Tibial artery (tissue), 4 donors: ENCODE measurements around the gene PKLR.
"Not testable (repeated sequence)": the region's sequence is repeated elsewhere in the genome, so short reads cannot be mapped to it uniquely, and the experiment has no call there.

Experiments
- DNase-seq, 2 donors: peaks; one replicate each; pipeline ENCODE4 v3.0.0-alpha.2; 2019
- H3K27ac ChIP-seq, 2 donors: fragments of 200-600 bp; sonication (generic) in 1 of 2; 1 replicate in 1 of 2; 2 replicates in 1 of 2; pipeline ENCODE4 v1.5.1; 2018 to 2019; ENCODE audit warnings: mild to moderate bottlenecking in 1 of 2
- H3K27me3 ChIP-seq, 2 donors: fragments of 200-600 bp; sonication (generic) in 1 of 2; one replicate each; pipeline versions ENCODE4 v1.5.1 to v1.6.0; 2016 to 2019
- H3K36me3 ChIP-seq, 3 donors: fragments of 200-600 bp; sonication (generic) in 2 of 3; one replicate each; pipeline ENCODE4 v1.5.1; 2016 to 2019; ENCODE audit warnings: mild to moderate bottlenecking in 2 of 3
- H3K4me1 ChIP-seq, 4 donors: fragments of 200-600 bp; sonication (generic) in 2 of 4; 1 replicate in 3 of 4; 2 replicates in 1 of 4; pipeline ENCODE4 v1.5.1; 2016 to 2019
- H3K4me3 ChIP-seq, 2 donors: fragments of 200-600 bp; sonication (generic) in 1 of 2; 1 replicate in 1 of 2; 2 replicates in 1 of 2; pipeline ENCODE4 v1.5.1; 2018 to 2019; ENCODE audit warnings: mild to moderate bottlenecking in 2 of 2
- H3K9me3 ChIP-seq, 3 donors: fragments of 200-600 bp; sonication (generic) in 1 of 3; one replicate each; pipeline ENCODE4 v1.5.1; 2016 to 2019
- CTCF ChIP-seq, 2 experiments: fragments of 200-600 bp in 1 of 2; fragments of 450-650 bp in 1 of 2; IDR thresholded peaks; one replicate each; pipeline ENCODE4 v1.5.1; 2017 to 2019; ENCODE audit warnings: antibody characterized with exemption in 2 of 2, mild to moderate bottlenecking in 1 of 2, moderate library complexity in 1 of 2
- intact Hi-C: fragments of 100-400 bp; cut with DNase I; formaldehyde crosslinking; loops from one replicate; pipeline ENCODE4 v1.15.0; 2023; ENCODE audit warnings: low total_unique reads

The PKLR gene

DNA sequence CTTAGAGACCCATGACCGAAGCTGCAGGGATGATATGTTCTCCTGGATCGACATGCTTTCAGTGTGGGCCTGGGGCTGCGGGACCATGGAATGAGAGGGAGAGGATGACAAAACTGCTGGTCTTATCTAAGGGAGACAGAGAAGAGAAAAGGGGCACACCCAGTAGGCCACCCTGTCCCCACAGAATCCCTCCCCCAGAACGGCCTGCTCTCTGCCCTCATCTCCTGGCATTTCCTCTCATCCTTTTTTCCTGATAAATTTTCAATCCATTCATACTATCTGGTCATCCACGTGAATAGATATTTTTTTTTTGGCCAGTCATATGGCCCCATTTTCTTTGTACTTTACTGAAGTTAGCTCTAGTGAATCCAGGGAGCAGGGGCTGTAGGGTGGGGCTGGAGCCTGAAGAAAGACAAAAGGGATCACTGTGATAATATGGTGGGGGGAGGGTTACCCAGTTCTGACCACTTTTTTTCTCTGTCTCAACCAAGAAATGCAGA is at the start of gene PKLR:
PKLR (minus strand) TSS at position 97 of the 500 bp plus-strand sequence; CDS start at position 54, 43 bp downstream.
- DNase-seq: no peak
- intact Hi-C loops: no loop called here
- TF ChIP-seq CTCF (IDR thresholded peaks at IDR 0.05): no peak
- H3K9me3 ChIP-seq: no peaks in the 10 kb centered on the region
- no peaks in the 10 kb centered on the region for H3K4me1 ChIP-seq
- H3K27me3 ChIP-seq: peaks cover 0 to 12% of the 10 kb centered on the region in 2 donors
- no peaks in the 10 kb centered on the region for H3K36me3 ChIP-seq
- no peak within 1 kb of the TSS for H3K4me3 ChIP-seq
- no peak within 1 kb of the TSS for H3K27ac ChIP-seq

- no peak for DNase-seq
- no peaks in the 10 kb centered on the region for H3K27me3 ChIP-seq
- TF ChIP-seq CTCF (IDR thresholded peaks at IDR 0.05): no peak
- no peak overlapping the region for H3K4me3 ChIP-seq
- intact Hi-C loops: no loop called here
- no peaks in the 10 kb centered on the region for H3K4me1 ChIP-seq
- H3K27ac ChIP-seq: no peak overlapping the region
- no peaks in the 10 kb centered on the region for H3K9me3 ChIP-seq
- peaks cover 86 to 98% (median 96%) of the 10 kb centered on the region in 3 donors for H3K36me3 ChIP-seq
Observed at GRCh38 chr1:155342842-155343241, 41.6 kb upstream of the PKLR start.

- H3K27ac ChIP-seq: no peak overlapping the region
- no peaks in the 10 kb centered on the region for H3K27me3 ChIP-seq
- no peak for TF ChIP-seq CTCF (IDR thresholded peaks at IDR 0.05)
- H3K9me3 ChIP-seq: no peaks in the 10 kb centered on the region
- H3K4me1 ChIP-seq: no peaks in the 10 kb centered on the region
- peaks cover 79 to 100% (median 83%) of the 10 kb centered on the region in 3 donors for H3K36me3 ChIP-seq
- intact Hi-C loops: no loop called here
- H3K4me3 ChIP-seq: no peak overlapping the region
- DNase-seq: no peak
Observed at GRCh38 chr1:155339515-155340097, 38.4 kb upstream of the PKLR start.

GRCh38 chr1:155334962-155335361 is 33.7 kb upstream of the PKLR start:
- Histone ChIP-seq H3K27ac (no peak overlapping the region), H3K9me3 (no peaks in the 10 kb centered on the region), H3K27me3 (no peaks in the 10 kb centered on the region), H3K36me3 (peaks cover 49 to 88% (median 70%) of the 10 kb centered on the region in 3 donors), H3K4me3 (no peak overlapping the region), H3K4me1 (no peaks in the 10 kb centered on the region)
- intact Hi-C loops: no loop called here
- no peak for DNase-seq
- TF ChIP-seq CTCF (IDR thresholded peaks at IDR 0.05): no peak

GRCh38 chr1:155329980-155330598 is 28.9 kb upstream of the PKLR start:
- Histone ChIP-seq H3K4me1 (peaks cover 0 to 27% (median 12%) of the 10 kb centered on the region in 4 donors), H3K27ac (no peak overlapping the region), H3K27me3 (no peaks in the 10 kb centered on the region), H3K4me3 (no peak overlapping the region), H3K36me3 (peaks cover 23 to 79% (median 64%) of the 10 kb centered on the region in 3 donors), H3K9me3 (no peaks in the 10 kb centered on the region)
- TF ChIP-seq CTCF (IDR thresholded peaks at IDR 0.05): no peak
- DNase-seq: peak in 1 of 2 donors; percentile 45
- intact Hi-C loops: no loop called here

GRCh38 chr1:155328856-155329255 is 27.6 kb upstream of the PKLR start:
- H3K27me3 ChIP-seq, H3K4me3 ChIP-seq, intact Hi-C loops, H3K9me3 ChIP-seq: not testable (repeated sequence)
- Histone ChIP-seq H3K27ac (peak overlapping the region in 1 of 2 donors; percentile 7), H3K4me1 (peaks cover 0 to 28% (median 14%) of the 10 kb centered on the region in 4 donors), H3K36me3 (peaks cover 23 to 70% (median 57%) of the 10 kb centered on the region in 3 donors)
- DNase-seq: peak in 1 of 2 donors; percentile 41
